ENCODE data around the gene FARS2.
"Not testable (repeated sequence)": the region's sequence is repeated elsewhere in the genome, so short reads cannot be mapped to it uniquely, and the experiment has no call there.

FARS2 gene

DNA sequence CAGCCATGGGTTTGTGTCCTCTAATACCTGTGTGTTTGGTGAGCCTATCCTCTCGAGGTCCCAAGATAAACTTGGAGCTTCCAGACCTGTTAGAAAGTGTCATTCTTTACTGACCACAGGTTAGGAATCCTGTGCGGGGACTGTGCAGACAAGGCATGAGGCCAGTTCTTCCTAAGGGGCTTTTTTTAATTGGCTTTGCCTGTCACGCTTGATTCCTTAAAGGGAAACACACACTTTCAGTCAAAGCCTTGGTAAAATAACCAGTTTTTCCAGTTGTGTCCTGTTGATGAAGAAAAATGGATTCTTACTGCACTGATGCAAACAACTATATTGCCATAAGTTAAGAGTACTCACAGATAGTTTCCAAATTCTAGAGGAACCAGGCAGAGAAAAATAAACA is 303.4 kb downstream of the FARS2 start:
- FAIRE-seq; DNase-seq (ENCODE audit: low spot score): not testable (repeated sequence)

DNA sequence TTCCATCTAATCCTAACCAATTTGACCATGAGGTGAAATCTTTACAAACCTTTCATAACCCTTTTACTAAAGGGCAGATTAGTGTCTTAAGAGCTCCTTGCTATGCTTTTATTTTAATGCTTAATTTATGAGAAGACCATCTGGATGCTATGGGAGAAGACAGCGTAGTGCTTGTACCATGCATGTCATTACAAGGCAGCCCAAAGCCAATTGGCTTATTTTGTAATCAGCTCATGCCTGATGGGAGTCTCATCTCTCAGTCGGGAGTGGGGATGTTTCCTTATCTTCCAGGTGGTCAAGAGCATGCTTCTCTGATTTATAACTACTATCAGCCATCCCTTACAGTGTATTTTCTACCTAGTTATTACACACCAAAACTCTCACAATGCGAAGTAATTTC is 304.7 kb downstream of the FARS2 start:
- no peak for FAIRE-seq
- DNase-seq (ENCODE audit: low spot score), result no peak

DNA sequence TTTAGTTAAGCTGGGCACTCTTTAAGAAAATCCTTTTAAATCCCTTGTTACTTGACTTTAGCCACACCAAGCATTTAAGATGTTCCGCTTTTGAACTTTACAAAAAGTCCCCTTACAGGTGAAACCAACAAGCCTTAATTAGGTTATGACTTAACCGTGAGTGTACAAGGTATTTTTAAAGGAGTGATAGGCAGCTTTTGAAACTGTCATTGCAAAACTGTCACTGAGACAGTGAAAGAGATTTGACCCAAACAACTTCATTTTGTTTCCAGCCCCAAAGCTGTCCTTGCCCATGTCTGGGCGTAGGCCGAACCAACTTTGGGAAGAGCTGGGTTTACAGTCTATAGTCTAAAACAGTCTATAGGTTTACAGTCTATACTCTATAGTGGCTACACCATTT is 305.4 kb downstream of the FARS2 start:
- FAIRE-seq (no peak), DNase-seq (ENCODE audit: low spot score) (no peak)

DNA sequence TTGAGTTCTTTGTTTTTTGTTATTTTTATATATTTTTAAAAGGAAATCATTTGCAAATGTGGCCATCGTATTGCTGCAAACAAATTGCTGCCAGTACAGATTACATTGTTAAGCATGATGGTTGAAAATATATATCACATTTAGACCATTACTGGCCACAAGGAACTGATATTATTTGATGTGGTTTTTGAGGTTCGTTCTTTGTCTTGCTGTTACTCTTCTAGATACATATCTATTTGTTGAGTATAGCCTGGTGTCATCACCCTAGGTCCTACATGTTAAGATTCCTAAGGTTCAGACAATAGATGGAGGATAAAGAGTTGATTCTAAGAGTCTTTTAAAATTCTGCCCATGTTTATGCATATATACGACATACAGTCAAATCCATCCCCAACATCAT is 306.0 kb downstream of the FARS2 start:
- DNase-seq (ENCODE audit: low spot score) (no peak), FAIRE-seq (no peak)

DNA sequence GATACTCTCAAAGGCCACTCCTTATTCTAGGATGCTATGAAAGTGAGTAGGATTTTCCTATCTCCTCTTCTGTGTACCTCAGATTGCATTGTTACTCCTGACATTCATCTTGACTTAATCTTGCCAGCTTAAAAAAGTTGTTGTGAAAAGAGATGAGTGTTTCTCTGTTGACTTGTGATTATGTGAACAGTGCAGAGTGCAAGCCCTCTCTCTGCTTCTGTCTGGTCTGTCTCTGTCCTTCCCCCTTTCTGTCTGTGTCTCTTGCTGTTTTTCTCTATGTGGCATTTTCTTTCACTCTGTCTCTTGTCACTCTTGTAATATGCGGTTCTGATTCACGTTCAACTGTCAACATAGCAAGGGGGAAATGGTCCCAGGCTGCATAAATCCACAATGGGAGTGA is 306.6 kb downstream of the FARS2 start:
- DNase-seq (ENCODE audit: low spot score) (no peak), FAIRE-seq (no peak)

DNA sequence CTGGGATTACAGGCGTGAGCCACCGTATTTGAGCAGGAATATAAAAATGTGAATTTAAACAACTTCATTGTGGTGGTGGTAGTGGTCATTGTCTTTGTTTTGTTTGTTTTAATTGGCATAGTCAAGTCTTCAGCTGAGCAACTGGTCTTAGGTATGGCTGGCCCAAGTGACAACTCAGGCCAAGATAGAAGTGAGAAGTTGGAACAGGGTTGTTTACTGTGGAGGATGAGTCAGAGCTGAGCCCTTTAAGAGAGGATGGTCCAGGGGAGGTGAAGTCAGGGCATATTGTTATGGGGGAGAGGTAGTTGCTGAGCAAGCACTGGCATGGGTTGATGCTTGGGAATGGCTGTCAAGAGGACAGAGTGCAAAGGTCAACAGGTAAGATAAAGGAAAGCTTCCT is 308.2 kb downstream of the FARS2 start:
- FAIRE-seq, result no peak

DNA sequence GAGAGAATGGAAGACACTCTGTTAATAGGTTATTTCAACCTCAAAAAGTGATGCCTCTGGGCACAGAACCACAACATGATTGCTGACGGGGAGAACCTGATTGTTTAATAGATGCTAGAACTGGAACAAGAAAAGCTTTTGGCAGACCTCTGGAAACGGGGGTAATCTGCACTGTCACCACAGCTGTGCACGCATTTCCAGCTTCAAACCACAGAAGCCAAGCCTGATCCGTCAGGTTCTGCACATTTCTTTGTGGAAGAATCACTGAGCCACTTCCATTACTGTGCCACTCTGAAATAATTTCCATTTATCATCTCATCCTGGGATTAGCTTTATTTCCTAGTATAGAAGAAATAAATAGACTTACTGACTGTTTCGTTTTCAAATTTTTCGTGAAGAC is 309.3 kb downstream of the FARS2 start:
- DNase-seq (ENCODE audit: low spot score), result no peak
- no peak for FAIRE-seq

More for the DNA sequence above, 308.2 kb downstream of the FARS2 start:
- no peak for DNase-seq (ENCODE audit: low spot score)

DNA sequence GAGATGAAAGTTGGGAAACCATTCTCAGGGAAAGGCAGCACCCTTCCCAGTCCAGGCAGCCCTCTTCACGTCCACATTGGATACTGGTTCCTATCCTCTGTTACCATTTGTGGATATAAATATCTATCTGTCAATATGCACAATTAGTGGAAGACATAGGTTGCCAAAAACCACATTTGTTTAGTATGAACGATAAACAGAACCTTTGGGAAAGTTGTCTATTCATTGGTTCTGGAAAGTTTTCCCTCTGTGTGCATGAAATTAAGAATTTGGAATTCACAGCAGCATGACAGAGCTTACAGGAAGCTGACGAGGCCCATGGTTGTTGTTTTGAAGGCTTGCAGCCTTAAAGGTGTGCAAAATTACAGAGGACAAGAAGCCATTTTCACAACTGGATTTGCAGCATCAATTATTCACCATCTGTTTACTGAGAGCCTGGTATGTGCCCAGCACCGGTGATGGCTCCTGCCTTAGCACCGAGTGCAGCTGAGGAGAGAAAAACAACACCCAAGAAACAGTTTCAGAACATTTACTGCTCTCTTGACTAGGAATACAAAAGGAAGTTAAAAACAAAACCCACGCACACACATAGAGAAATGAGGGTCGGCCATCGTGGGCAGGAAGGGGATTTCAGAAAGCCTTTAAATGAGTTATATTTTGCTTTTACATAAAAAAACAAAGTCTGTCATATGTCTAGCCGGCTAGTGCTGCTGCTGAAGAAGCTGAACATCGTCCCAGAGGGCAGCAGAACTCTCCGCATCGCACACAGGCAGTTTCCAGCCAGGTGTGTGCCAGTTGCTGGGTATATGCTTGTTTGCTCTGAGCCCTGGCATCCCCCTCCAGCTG is 319.6 kb downstream of the FARS2 start:
- DNase-seq (ENCODE audit: low spot score) (no peak), FAIRE-seq (no peak)

DNA sequence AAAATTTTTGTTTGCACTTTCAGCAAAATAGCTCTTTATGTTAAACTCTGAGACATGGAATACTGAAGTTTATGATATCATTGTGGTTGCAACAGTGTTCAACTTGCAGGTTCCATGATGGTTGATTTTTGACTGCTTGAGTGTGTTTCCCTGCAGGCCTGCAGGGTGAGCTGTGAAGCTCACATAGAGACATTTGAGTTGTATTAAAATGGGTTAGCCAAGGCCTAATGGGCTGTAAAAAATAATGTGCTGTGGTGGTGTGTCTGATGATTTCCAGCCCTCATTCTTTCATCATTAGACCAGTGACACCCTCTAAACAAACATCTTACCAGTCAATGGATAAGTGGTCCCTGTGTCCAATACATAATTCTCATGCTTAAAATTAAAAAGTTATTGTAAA is 321.4 kb downstream of the FARS2 start:
- FAIRE-seq (no peak), DNase-seq (ENCODE audit: low spot score) (no peak)

DNA sequence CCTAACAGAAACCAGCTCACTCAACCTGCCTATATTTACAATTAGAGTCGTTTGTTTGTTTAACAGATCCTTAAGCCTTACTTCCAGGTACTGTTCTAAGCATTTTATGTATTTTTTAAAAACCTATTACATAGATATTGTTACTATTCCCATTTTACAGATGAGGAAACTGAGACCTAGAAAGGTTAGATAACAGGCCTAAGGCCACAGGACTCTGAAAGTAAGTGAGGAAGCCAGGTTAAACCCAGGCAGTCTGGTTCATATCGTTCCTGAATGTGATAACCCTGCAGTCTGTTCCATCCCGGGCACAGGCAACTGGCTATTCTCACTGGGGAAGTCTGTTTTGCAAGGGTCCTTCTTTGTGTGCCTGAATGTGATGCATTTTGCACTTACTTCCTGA is 322.2 kb downstream of the FARS2 start:
- no peak for DNase-seq (ENCODE audit: low spot score)
- no peak for FAIRE-seq

DNA sequence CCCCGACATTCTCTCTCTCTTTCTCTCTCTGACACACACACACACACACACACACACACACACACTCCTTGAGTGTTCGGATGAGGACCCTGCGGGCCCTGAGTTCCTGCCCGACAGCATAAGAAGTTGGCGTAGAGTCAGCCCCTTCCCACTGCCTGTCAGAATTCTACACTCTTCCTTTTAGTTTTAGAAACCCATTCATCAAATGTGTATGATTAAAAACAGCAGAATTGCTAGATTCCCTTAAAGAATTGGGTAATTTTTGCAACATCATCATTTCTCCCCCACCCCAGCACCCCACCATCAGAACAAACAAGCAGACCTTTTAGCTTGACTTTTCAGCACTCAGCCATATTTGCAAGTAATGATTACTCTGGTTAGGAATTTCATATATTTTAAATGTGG is 322.8 kb downstream of the FARS2 start:
- DNase-seq (ENCODE audit: low spot score) (no peak), FAIRE-seq (no peak)

DNA sequence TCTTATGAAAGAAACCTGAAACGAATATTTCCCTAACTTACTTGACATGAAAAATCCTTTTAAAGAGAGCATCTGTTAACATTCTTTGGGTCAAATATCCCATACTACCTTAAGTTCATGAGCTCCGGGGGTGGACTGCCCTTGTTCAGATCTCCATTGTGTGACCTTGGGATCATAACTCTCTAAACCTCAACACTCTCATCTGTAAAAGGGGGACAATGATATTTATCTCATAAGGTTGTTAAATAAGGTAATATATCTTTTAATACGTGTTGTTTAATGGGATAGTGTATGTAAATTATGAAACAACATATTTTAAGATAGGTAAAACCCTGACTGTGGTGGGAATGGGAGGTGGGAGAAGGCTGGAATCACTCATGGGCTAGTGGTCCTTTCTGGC is 326.3 kb downstream of the FARS2 start:
- DNase-seq (ENCODE audit: low spot score) (no peak), FAIRE-seq (no peak)

DNA sequence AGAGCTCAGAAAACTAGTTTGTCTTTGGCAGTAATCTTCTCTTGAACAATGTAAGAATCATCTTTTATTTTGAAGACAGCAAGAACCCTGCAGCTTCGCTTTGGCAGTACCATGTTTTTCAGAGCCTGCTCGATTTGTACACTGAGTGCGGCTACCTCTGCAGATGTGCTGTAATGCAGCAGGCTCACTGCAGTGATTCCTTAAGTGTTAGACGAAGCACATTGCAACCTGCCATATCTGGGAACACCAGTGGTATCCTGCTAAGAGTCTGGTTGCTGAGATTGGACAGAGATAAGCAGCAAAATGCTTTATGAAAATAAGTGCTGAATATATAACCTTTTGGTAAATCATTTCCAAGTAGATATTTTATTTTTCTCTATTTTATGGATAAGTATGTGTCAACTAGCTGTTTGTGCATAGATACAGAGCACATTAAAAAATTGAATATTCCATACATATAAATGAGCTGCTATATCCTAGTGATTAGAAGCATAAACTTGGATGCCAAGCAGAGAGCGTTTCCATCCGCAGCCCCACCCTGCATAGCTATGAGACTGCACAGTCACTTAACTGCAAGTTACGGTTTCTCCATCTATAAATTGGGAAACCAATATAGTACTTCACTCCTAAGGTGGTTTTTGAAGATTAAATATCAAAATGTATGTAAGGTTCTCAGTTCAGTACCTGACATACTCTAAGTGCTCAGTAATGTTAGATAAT is 328.3 kb downstream of the FARS2 start:
- DNase-seq (ENCODE audit: low spot score) (no peak), FAIRE-seq (no peak)

DNA sequence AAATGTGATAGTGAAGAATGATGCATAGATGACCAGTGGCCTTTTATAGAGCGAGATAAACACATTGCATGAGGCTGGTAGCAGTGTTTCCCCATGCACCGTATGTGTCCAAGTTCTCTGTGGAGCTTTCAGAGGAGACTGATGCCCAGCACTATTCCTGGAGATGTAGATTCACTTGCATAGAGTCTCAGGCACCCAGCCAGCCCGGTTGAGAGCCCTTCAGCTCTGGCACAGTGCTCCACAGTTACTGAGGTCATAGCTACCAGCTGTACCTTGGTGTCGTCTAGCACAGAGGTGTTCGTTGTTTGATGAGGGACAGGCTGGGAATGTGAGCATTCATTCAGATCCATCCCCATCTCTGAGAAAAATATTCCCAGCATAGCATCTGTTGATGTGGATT is 328.9 kb downstream of the FARS2 start:
- DNase-seq (ENCODE audit: low spot score) (no peak), FAIRE-seq (no peak)

DNA sequence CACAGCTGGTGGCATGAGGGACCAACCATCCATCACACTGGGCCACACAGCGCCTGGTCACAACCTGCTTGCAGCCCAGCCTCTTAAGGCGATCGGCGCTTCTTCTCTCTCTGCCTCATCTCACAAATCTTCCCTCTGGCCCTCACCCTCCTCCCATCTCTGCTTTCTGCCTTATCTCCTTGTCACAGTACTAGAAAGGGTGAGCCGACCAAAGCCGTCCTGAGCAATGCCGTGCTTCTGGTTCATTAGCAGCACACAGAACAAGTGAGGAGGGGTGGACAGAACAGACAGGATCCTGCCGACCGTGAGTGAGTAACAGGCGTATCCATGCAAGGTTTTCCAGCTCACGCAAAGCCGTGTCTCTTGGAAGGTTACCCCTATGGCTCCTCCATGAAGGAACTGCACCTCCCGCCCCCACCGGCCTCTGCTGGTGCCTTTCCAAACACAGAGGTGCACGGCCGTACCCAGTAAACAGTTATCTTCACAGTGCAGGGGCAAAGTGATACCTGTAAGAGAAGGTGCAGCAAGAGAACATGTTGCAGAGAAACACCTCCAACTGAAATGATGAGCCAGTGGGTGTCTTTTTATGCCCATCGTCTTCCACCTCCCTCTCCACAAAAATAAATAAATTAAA is 331.7 kb downstream of the FARS2 start:
- no peak for FAIRE-seq

DNA sequence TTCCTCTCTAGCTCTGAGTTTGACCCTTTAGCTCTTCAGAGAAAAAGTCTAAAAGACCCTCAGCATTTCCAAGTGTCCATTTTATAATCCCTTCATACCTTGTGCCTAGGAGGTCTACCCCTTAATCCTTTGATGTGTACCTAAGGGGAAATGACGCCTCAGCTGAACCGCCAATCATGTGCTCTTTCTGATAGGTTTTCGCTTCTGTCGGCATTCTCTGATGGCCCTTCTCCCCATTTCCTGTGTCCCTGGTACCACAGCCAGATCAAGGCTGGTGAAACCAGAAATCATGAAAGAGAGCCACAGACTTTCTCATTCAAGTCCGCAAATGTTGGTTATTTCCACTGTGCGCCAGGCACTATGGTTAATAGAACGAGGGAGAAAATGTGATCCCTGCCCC is 333.9 kb downstream of the FARS2 start:
- DNase-seq (ENCODE audit: low spot score), result no peak
- no peak for FAIRE-seq

More for the DNA sequence above, 331.7 kb downstream of the FARS2 start:
- DNase-seq (ENCODE audit: low spot score), result no peak

DNA sequence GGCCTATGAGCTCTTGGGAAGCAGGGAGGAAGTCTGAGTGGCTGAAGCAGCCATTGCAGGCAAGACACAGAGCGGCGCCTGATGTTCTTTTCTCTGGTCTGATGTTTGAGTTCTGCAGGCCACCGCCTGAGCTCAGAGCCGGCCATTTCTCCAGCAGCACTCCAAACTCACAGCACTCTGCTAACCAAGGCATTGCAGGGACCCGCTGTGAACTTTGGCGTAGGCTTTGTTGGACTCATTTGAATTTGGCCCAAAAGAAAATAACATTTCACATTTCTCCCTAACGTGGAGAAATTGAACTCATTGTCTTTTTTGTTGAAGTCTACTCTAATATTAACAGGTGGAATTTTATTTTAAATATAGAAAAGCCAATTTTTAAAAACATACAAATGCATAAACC is 336.1 kb downstream of the FARS2 start:
- no peak for FAIRE-seq

DNA sequence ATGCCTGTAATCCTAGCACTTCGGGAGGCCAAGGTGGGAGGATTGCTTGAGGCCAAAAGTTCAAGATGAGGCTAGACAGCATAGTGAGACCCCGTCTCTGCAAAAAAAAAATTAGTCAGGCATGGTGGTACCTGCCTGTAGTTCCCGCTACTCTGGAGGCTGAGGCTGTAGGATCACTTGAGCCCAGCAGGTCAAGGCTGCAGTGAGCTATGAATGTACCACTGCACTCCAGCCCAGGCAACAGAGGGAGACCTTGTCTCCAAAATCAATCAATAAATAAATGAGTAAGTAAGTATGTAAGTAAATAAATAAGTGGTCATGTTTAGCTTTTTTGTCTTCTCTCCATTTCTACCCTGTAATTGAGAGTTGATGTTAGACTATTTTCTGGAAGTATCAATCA is 336.8 kb downstream of the FARS2 start:
- FAIRE-seq, result no peak

More for the DNA sequence above, 336.1 kb downstream of the FARS2 start:
- no peak for DNase-seq (ENCODE audit: low spot score)

DNA sequence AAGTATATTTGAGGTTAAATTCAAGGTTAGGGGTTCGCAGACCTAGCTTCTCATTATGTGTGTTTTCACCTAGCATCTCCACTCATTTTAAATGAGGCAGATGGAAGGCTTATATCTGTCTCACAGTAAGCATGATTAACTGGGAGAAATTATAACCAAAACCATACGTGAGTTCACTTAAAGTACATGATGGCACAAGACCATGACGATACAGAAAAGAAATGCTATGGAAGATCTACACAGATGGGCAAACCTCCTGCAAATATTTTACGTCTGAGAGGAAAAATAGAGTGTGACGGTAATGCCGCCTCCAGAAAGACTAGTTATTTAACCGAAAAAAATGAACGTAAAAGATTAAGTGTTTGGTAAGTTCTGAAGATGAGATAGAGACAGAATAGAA is 337.8 kb downstream of the FARS2 start:
- no peak for DNase-seq (ENCODE audit: low spot score)
- FAIRE-seq, result no peak

More for the DNA sequence above, 336.8 kb downstream of the FARS2 start:
- DNase-seq (ENCODE audit: low spot score), result no peak

DNA sequence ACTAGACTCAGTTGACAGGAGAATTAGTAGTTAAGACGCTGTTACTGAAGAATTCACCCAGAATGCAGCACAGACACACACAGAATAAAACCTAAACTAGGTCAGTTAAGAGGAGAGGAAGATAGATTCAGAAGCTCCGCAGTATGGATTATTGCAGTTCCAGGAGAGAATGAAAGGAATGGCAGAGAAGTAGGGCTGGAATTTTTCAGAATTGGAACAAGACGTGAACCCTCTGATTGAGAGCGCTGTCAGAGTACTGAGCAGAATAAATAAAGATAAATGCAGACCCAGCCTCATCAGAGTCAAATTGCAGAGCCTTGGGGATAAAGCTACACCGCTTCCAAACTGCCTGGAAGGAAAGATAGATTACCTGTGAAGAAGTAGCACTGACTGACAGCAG is 344.6 kb downstream of the FARS2 start:
- DNase-seq (ENCODE audit: low spot score) (no peak), FAIRE-seq (no peak)

DNA sequence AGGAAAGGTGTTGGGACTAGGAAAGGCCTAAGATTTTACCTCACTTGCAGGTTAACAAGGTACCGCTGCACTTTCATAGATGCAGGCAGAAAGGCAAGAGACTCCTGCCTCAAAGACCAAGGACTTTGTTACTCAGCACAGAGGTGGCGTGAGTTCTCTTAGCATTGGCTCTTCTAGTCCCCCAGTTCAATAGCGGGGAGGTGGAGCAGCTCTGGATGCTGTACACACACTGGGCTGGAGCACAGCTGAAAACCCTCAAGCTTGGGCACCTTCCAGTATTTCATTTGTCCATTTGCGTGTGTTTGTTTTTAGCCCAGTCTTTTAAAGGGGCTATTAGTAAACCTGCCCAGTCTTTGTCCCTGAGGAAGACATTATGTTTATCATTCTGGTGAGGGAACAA is 345.2 kb downstream of the FARS2 start:
- FAIRE-seq (no peak), DNase-seq (ENCODE audit: low spot score) (no peak)

DNA sequence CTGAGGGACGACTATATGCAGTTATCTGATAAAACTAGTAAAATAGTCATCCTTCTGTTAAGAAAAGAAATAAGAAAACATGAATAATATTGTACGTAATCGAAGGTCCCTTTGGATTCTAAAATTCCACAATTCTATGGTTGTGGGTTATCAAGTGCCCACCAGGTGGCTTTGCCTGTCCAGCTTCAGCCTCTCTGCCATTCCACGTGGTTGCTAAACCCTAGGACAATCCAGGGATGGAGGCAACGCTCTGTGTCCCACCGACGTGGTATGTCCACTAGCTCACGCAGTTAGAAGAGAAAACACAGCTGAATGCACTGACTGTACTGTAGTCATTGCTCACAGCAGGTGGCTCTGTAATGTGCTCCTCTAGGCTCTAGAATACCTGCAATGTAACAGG is 349.3 kb downstream of the FARS2 start:
- no peak for FAIRE-seq
- no peak for DNase-seq (ENCODE audit: low spot score)

All from RCC 7860 (cell line).